A549 (cell line): ENCODE measurements around the gene PSMD6.

Source experiments
- FOSL2 ChIP-seq, 2 experiments: fragments of 450-650 bp in 1 of 2; fragments of >200 bp in 1 of 2; sonication (Bioruptor Twin) in 1 of 2; formaldehyde crosslinking; IDR thresholded peaks; 2 replicates each; pipeline versions ENCODE4 v1.5.0 to v1.6.1; 2016 to 2020; ENCODE audit warnings: mild to moderate bottlenecking in 1 of 2, moderate library complexity in 1 of 2
- MAFK ChIP-seq: fragments of 450-650 bp; IDR thresholded peaks from 2 replicates; pipeline ENCODE4 v1.6.1; 2014; ENCODE audit not compliant: partially characterized antibody
- POLR2A ChIP-seq: IDR thresholded peaks from 2 replicates; pipeline ENCODE4 v1.6.1; 2012; ENCODE audit warnings: mild to moderate bottlenecking, low read length
- TF ChIP-seq, protein P1 (sequence below): fragments of >200 bp; sonication (Bioruptor Twin); formaldehyde crosslinking; IDR thresholded peaks from 3 replicates; pipeline ENCODE4 v1.5.1; 2016

GRCh38 chr3:63964681-63965485 is 58.4 kb downstream of the PSMD6 start:
- TF ChIP-seq MAFK (no peak), FOSL2 (IDR thresholded peaks at IDR 0.05) (no peak), FOSL2 (CRISPR knock-in tag; IDR thresholded peaks at IDR 0.05) (no peak), POLR2A (no peak)
- TF ChIP-seq, protein P1, sequence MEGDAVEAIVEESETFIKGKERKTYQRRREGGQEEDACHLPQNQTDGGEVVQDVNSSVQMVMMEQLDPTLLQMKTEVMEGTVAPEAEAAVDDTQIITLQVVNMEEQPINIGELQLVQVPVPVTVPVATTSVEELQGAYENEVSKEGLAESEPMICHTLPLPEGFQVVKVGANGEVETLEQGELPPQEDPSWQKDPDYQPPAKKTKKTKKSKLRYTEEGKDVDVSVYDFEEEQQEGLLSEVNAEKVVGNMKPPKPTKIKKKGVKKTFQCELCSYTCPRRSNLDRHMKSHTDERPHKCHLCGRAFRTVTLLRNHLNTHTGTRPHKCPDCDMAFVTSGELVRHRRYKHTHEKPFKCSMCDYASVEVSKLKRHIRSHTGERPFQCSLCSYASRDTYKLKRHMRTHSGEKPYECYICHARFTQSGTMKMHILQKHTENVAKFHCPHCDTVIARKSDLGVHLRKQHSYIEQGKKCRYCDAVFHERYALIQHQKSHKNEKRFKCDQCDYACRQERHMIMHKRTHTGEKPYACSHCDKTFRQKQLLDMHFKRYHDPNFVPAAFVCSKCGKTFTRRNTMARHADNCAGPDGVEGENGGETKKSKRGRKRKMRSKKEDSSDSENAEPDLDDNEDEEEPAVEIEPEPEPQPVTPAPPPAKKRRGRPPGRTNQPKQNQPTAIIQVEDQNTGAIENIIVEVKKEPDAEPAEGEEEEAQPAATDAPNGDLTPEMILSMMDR: no peak
